ENCODE measurements around the gene MAP6D1.

The MAP6D1 gene

DNA sequence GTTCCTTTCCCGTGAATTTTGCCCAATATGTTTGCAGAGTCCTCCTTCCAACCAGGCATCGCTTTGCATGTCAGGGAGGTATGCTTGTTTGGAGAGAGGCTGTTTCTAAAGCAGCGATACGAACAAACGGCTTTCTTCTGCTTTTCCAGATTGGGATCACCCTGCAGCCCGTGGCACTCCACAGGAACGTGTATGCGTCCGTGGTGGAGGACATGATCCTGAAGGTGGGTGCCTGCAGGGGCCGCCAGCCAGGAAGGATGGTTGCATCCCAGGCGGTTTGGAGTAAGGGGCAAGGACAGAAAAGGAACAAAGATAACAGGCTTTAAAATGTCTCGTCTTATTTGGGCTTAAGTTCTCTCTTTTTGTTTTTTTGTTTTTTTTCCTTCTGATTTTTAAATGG lies 17.5 kb downstream of the MAP6D1 start:
- no peak overlapping the region for H3K4me2 ChIP-seq
- H3K36me3 ChIP-seq: peaks cover 100% of the 10 kb centered on the region

DNA sequence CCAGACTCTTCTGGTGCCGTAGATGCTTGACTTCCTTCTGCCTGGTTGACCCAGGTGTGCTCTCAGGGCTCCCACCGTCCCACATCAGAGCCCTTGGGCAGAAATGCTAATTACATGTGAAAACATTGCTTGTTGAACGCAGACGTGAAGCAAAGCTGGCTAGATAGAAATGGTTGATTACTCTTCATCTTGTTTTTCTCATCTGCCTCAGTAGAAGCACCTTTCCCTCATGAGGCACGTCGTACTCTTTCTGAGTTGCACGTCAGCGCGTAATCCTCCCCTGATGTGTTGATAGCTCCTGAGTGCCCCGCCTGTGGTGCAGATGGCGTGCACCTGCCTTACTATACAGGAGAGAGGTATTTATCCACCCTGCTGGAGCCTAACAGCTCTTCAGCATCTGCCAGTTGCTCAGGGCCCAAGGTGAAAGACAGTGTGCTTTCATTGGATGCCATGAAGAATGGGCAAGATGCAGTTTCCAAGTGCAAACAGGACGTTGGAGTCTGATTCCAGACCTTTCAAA lies 18.1 kb downstream of the MAP6D1 start:
- Histone ChIP-seq H3K4me3 (no peak overlapping the region), H3K4me1 (no peaks in the 10 kb centered on the region), H3K36me3 (peaks cover 100% of the 10 kb centered on the region), H3K27me3 (no peaks in the 10 kb centered on the region), H3K9me3 (no peaks in the 10 kb centered on the region), H3K9ac (no peak overlapping the region), H4K20me1 (peaks cover 28% of the 10 kb centered on the region), H3K4me2 (no peak overlapping the region), H3K27ac (no peak overlapping the region)
- TF ChIP-seq Cebpa-rat (IDR thresholded peaks at IDR 0.05): no peak

More for the DNA sequence above, 17.5 kb downstream of the MAP6D1 start:
- H3K9me3 ChIP-seq: no peaks in the 10 kb centered on the region
- H3K4me3 ChIP-seq: no peak overlapping the region
- no peak overlapping the region for H3K9ac ChIP-seq
- H3K27me3 ChIP-seq: no peaks in the 10 kb centered on the region
- H3K27ac ChIP-seq: no peak overlapping the region
- H3K4me1 ChIP-seq: no peaks in the 10 kb centered on the region
- peaks cover 32% of the 10 kb centered on the region for H4K20me1 ChIP-seq
- no peak for TF ChIP-seq Cebpa-rat (IDR thresholded peaks at IDR 0.05)

DNA sequence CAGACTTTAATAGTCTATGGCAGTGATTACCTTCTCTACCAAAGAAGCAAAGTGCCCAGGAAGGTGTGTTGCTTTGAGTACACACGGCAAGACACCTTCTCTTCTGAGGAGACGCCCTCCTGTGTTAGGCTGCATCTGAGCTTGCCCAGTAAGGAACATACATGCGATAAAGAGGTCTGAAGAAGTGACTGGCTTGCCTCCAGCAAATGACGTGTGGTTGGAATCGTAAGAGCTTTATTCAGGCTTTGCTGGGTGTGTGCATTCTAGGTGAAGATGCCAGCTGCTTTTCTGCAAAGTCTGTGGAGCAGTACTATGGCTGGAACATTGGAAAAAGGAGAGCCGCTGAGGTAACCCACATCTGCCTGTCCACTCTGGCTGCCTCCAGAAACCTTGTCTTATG lies 22.4 kb downstream of the MAP6D1 start:
- Histone ChIP-seq H3K4me3 (no peak overlapping the region), H4K20me1 (peaks cover 23% of the 10 kb centered on the region; the same call in 1 of the 2 replicates), H3K4me2 (no peak overlapping the region), H3K36me3 (peaks cover 100% of the 10 kb centered on the region), H3K9me3 (no peaks in the 10 kb centered on the region), H3K27me3 (no peaks in the 10 kb centered on the region), H3K27ac (no peak overlapping the region), H3K9ac (no peak overlapping the region), H3K4me1 (no peaks in the 10 kb centered on the region)
- no peak for TF ChIP-seq Cebpa-rat (IDR thresholded peaks at IDR 0.05)

DNA sequence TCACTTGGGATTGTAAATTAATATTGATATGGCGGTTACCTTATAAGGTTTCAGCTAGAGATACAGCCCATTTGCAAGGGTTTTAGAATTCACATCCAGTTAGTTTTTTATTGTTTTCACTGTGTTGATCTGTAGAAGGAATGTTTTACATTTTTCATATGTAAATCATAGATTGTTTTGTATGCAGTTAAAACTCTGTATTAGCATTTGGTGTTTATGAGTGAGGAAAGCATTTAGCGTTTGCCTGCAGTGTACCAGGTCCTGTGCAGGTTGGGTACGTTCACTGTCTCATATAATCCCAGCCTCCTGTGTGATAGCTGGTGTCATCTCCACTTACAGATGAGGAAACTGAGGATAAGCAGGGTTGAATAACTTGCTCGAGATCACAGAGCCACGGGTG lies 23.8 kb downstream of the MAP6D1 start:
- Histone ChIP-seq H3K4me2 (no peak overlapping the region), H4K20me1 (peaks cover 22% of the 10 kb centered on the region; the same call in 1 of the 2 replicates), H3K36me3 (peaks cover 100% of the 10 kb centered on the region), H3K9me3 (no peaks in the 10 kb centered on the region), H3K27me3 (no peaks in the 10 kb centered on the region), H3K4me1 (no peaks in the 10 kb centered on the region), H3K27ac (no peak overlapping the region), H3K4me3 (no peak overlapping the region), H3K9ac (no peak overlapping the region)
- TF ChIP-seq Cebpa-rat (IDR thresholded peaks at IDR 0.05): no peak

DNA sequence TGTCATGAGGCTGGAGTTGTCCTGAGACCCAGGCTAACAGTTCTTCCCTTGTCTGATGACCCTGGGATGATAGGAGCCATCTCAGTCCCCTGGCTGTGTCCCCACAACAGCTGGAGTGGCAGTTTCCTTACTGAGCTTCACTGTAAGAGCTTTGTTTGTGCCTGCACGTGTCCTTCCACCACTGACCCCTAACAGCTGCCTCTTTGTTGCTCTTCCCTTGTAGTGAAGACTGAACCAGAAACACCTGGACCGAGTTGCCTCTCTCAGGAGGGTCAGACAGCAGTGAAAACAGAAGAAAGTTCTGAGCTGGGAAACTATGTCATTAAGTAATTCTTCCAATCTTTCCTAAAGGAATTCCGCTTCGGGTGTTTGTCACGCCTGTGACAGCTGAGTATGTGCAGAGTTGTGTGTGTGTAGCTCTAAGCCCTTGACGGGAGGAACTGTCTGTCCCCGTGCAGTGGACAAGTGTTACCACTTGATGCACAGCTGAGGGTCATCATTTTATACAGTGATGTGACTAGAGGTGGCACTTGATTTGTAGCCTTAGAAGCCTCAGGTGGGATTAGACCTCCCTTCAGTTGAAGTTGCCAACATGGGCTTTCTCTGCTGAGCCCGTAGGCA lies 25.0 kb downstream of the MAP6D1 start:
- H3K27ac ChIP-seq: no peak overlapping the region
- H3K4me1 ChIP-seq: no peaks in the 10 kb centered on the region
- H3K36me3 ChIP-seq: peaks cover 100% of the 10 kb centered on the region
- H3K4me3 ChIP-seq: no peak overlapping the region
- TF ChIP-seq Cebpa-rat (IDR thresholded peaks at IDR 0.05): no peak
- no peak overlapping the region for H3K4me2 ChIP-seq
- H3K9me3 ChIP-seq: no peaks in the 10 kb centered on the region
- H4K20me1 ChIP-seq: peaks cover 14% of the 10 kb centered on the region; the same call in 1 of the 2 replicates
- no peaks in the 10 kb centered on the region for H3K27me3 ChIP-seq
- H3K9ac ChIP-seq: no peak overlapping the region

DNA sequence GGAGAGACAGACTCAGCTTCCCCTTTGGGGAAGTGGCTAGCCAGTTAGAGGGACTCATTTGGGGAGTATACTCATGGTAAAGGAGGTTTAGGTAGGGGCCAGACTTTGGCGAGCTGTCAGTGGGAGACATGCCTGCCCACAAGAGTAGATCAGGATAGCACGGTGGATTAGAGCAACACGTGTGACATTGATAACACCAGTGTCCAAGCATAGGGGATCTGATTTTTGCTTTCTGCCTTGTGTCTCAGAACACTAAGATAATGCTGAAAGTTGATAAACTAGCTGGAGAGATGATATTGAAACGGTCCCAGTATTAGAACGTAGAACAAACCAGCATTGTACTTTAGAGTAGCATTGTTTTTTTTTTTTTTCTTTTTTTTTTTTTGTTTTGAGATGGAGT lies 25.9 kb downstream of the MAP6D1 start:
- H4K20me1 ChIP-seq: 0 out of 2 replicates have a peak, but pooled peaks cover 14% of the 10 kb centered on the region
- H3K36me3 ChIP-seq: peaks cover 100% of the 10 kb centered on the region
- H3K4me2 ChIP-seq: no peak overlapping the region
- TF ChIP-seq Cebpa-rat (IDR thresholded peaks at IDR 0.05): no peak
- H3K27me3 ChIP-seq: no peaks in the 10 kb centered on the region
- H3K4me1 ChIP-seq: no peaks in the 10 kb centered on the region
- H3K27ac ChIP-seq: no peak overlapping the region
- no peak overlapping the region for H3K4me3 ChIP-seq
- no peak overlapping the region for H3K9ac ChIP-seq
- no peaks in the 10 kb centered on the region for H3K9me3 ChIP-seq

DNA sequence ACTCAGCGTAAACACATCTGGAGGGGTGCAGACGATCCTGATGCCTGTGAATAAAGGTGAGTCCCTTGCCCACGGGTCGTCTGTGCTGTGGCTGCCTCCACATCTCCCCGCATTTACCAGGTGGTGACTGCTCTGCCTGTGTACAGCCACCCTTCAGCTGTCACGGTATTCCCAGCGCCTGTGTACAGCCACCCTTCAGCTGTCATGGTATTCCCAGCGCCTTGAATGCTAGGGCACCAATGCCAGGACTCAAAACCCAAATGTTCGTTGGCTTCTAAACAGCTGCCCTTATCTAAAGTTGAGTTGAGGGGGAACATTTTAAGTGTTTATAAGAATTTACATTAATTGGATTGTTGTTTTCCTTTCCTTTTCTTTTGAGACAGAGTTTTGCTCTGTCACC lies 27.4 kb downstream of the MAP6D1 start:
- H3K9ac ChIP-seq: no peak overlapping the region
- no peaks in the 10 kb centered on the region for H3K27me3 ChIP-seq
- H3K4me3 ChIP-seq: no peak overlapping the region
- no peak for TF ChIP-seq Cebpa-rat (IDR thresholded peaks at IDR 0.05)
- peaks cover 100% of the 10 kb centered on the region for H3K36me3 ChIP-seq
- H4K20me1 ChIP-seq: peaks cover 25% of the 10 kb centered on the region
- no peaks in the 10 kb centered on the region for H3K4me1 ChIP-seq
- no peak overlapping the region for H3K4me2 ChIP-seq
- H3K27ac ChIP-seq: no peak overlapping the region
- no peaks in the 10 kb centered on the region for H3K9me3 ChIP-seq

DNA sequence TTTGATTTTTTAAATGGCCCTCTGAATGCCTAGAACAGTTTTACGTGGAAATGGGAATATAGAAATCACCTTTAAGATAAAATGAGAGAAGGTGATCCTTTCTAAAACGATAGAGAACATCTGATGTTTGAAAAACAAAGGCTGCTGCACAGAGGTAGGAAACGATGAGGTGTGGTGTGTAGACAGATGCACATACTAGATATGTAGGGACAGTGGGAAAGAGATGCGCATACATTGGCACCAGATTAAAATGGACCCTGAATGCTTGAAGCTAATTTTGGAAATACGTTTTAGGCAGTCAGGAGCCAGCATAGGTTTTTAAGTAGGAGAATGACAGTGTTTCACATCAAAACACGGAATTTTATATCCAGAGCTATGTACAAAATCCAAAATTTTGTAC lies 29.0 kb downstream of the MAP6D1 start:
- Histone ChIP-seq H3K4me2 (no peak overlapping the region), H4K20me1 (peaks cover 36% of the 10 kb centered on the region), H3K9me3 (no peaks in the 10 kb centered on the region), H3K36me3 (peaks cover 100% of the 10 kb centered on the region), H3K4me1 (no peaks in the 10 kb centered on the region), H3K27me3 (no peaks in the 10 kb centered on the region), H3K9ac (no peak overlapping the region), H3K27ac (no peak overlapping the region), H3K4me3 (no peak overlapping the region)
- TF ChIP-seq Cebpa-rat (IDR thresholded peaks at IDR 0.05): no peak

DNA sequence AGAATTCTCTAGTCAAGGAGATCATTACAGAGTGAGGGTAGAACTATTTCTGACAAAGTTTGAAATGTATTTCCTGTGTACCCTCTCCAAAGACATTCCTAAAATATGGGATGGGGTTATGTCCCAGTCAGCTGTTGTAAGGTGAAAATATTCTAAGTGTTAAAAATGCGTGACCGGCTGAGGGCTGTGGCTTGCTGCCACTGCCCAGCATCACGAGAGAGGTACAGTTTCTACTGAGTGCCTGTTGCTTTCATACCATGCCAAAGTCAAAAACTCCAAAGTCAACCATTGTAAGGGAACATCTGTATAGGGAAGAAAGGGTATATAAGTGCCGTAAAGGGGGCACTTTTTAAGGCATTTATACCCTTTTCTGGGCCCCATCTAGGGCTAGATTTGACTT lies 30.9 kb downstream of the MAP6D1 start:
- Histone ChIP-seq H3K4me1 (no peaks in the 10 kb centered on the region), H3K36me3 (peaks cover 100% of the 10 kb centered on the region), H4K20me1 (peaks cover 46% of the 10 kb centered on the region), H3K27me3 (no peaks in the 10 kb centered on the region), H3K27ac (no peak overlapping the region), H3K9me3 (no peaks in the 10 kb centered on the region), H3K9ac (no peak overlapping the region), H3K4me2 (no peak overlapping the region), H3K4me3 (no peak overlapping the region)
- no peak for TF ChIP-seq Cebpa-rat (IDR thresholded peaks at IDR 0.05)

DNA sequence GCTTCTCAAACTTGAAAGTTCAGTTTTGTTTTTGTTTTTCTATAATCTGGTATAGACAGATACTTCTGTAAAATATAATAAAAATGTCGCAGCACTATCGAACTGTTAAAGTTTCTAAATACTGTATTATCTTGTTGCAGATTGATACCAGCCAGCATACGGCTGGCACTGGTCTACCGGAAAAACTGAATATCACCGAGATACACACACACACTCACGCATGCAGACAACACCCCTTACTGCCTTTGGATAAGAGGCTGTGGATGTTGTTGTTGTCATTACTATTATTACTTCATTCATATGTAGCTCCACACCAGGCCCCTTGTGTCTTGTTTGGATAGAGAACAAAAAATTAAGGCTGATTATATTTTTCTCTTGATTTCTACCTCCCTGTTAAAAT lies 32.4 kb downstream of the MAP6D1 start:
- Histone ChIP-seq H3K4me2 (no peak overlapping the region), H4K20me1 (peaks cover 59% of the 10 kb centered on the region), H3K27ac (no peak overlapping the region), H3K9ac (no peak overlapping the region), H3K9me3 (no peaks in the 10 kb centered on the region), H3K4me1 (no peaks in the 10 kb centered on the region), H3K27me3 (no peaks in the 10 kb centered on the region), H3K4me3 (no peak overlapping the region), H3K36me3 (peaks cover 99% of the 10 kb centered on the region)
- no peak for TF ChIP-seq Cebpa-rat (IDR thresholded peaks at IDR 0.05)

Data from BLaER1 (cell line).